Measurements from ENCODE around the gene LGR4. TPM values are rescaled to one million over a fixed set of nuclear protein-coding genes. Genes with fewer than 3 reads are reported as not detected.

Gene LGR4
- total RNA-seq, 1 experiment from 2014 or later = 99.2 TPM

DNA sequence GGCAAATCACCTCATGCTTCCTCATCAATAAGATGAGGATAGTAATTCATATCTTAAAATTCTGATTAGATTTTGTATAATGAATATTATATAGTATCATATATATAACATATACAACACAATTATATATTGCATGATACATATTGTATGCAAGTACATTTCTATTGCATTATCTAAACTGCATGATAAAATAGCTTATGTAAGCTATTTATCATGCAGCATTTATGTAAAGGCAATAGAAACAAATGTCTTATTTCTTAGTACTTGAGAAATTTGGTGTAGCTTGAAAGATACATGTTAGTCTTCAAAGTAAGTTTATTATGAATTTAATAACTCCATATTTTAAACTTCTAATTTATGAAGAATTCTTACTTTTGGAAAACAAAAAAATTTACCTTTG lies 28.5 kb upstream of the LGR4 start:
- H3K56ac ChIP-seq (ENCODE audit: insufficient read length, low read depth, low read length) = no peak overlapping the region
- peaks cover 8% of the 10 kb centered on the region; the same call in 1 of the 2 replicates for H3K79me2 ChIP-seq (ENCODE audit: insufficient read depth, low read length)
- H4K91ac ChIP-seq (ENCODE audit: insufficient read length, low read depth, low read length) = no peak overlapping the region
- H3K18ac ChIP-seq (ENCODE audit: insufficient read length, low read depth, low read length) = no peak overlapping the region
- peaks cover 10 to 11% of the 10 kb centered on the region in 2 experiments for H3K4me1 Mint-ChIP-seq
- no peak overlapping the region for H2BK20ac ChIP-seq (ENCODE audit: low read depth, low read length, poor library complexity, severe bottlenecking)
- peaks cover 4 to 40% (median 40%) of the 10 kb centered on the region in 3 experiments; a peak in 6 of 7 replicates for H3K36me3 Mint-ChIP-seq (ENCODE audit: insufficient read depth in 1 of 3, low read depth in 3 of 3)
- no peak overlapping the region for H3K27ac Mint-ChIP-seq
- H2BK15ac ChIP-seq (ENCODE audit: low read depth, low read length) = no peak overlapping the region
- H2BK5ac ChIP-seq (ENCODE audit: insufficient read length, low read length) = no peak overlapping the region
- no peak overlapping the region for H3K27ac ChIP-seq (ENCODE audit: insufficient read length, low read depth, low read length)
- no peak for DNase-seq
- H3K9me3 ChIP-seq (ENCODE audit: control insufficient read depth, low read depth, low read length) = no peaks in the 10 kb centered on the region
- no peak overlapping the region for H2AK5ac ChIP-seq (ENCODE audit: insufficient read length, low read length)
- H4K5ac ChIP-seq (ENCODE audit: insufficient read length, low read depth, low read length) = no peak overlapping the region
- no peak overlapping the region for H3K4ac ChIP-seq (ENCODE audit: low read depth, low read length)
- H3K27me3 Mint-ChIP-seq (ENCODE audit: low read depth) = no peaks in the 10 kb centered on the region
- no peak overlapping the region for H3K14ac ChIP-seq (ENCODE audit: insufficient read depth, low read length)
- H4K8ac ChIP-seq (replicated peaks; ENCODE audit: insufficient read length, low read depth, low read length) = no peak overlapping the region
- H3K4me2 ChIP-seq (ENCODE audit: insufficient read depth, insufficient read length, low read length) = no peak overlapping the region
- H2BK12ac ChIP-seq (ENCODE audit: insufficient read length, low read depth, low read length) = no peak overlapping the region
- H3K9ac ChIP-seq (ENCODE audit: extremely low read depth, insufficient read length, low read length) = no peak overlapping the region
- H3K4me3 Mint-ChIP-seq = no peak overlapping the region
- H4K20me1 ChIP-seq (ENCODE audit: control insufficient read depth, insufficient read depth, insufficient read length) = no peaks in the 10 kb centered on the region
- peaks cover 4% of the 10 kb centered on the region for H3K23me2 ChIP-seq (ENCODE audit: insufficient read length, low read depth, low read length, poor library complexity, severe bottlenecking)
- no peaks in the 10 kb centered on the region for H3K27me3 ChIP-seq (ENCODE audit: insufficient read depth, low read length)
- no peak overlapping the region for H3K23ac ChIP-seq (ENCODE audit: insufficient read length, low read depth, low read length)
- H3T11ph ChIP-seq (ENCODE audit: low read length) = no peak overlapping the region
- no peak overlapping the region for H2BK120ac ChIP-seq (ENCODE audit: low read depth, low read length, poor library complexity, severe bottlenecking)
- H2AFZ ChIP-seq (ENCODE audit: low read length) = no peak overlapping the region
- H3K4me1 ChIP-seq (ENCODE audit: insufficient read depth, low read length) = peaks cover 2% of the 10 kb centered on the region; the same call in 1 of the 2 replicates
- H3K9me3 Mint-ChIP-seq = peaks cover 0 to 4% of the 10 kb centered on the region in 2 experiments; a peak in 1 of 5 replicates
- TF ChIP-seq, protein P1, sequence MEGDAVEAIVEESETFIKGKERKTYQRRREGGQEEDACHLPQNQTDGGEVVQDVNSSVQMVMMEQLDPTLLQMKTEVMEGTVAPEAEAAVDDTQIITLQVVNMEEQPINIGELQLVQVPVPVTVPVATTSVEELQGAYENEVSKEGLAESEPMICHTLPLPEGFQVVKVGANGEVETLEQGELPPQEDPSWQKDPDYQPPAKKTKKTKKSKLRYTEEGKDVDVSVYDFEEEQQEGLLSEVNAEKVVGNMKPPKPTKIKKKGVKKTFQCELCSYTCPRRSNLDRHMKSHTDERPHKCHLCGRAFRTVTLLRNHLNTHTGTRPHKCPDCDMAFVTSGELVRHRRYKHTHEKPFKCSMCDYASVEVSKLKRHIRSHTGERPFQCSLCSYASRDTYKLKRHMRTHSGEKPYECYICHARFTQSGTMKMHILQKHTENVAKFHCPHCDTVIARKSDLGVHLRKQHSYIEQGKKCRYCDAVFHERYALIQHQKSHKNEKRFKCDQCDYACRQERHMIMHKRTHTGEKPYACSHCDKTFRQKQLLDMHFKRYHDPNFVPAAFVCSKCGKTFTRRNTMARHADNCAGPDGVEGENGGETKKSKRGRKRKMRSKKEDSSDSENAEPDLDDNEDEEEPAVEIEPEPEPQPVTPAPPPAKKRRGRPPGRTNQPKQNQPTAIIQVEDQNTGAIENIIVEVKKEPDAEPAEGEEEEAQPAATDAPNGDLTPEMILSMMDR (conservative IDR thresholded peaks at IDR 0.05) = no peak
- H3K79me1 ChIP-seq (ENCODE audit: insufficient read depth, low read depth, low read length, poor library complexity, severe bottlenecking) = no peaks in the 10 kb centered on the region

Measured in H9 (cell line).